HG02943 (cell line): ENCODE data around the gene GREB1.
A peak's percentile ranks its signal among the peaks of the same experiment; 100 is the strongest.

ENCODE experiments used
- ATAC-seq: cut with Tn5 transposase; IDR thresholded peaks from one replicate; pipeline ENCODE4 v1.9.1; 2021; ENCODE audit warnings: mild to moderate bottlenecking, low read depth, moderate library complexity; ENCODE audit not compliant: unreplicated experiment

The GREB1 gene

DNA sequence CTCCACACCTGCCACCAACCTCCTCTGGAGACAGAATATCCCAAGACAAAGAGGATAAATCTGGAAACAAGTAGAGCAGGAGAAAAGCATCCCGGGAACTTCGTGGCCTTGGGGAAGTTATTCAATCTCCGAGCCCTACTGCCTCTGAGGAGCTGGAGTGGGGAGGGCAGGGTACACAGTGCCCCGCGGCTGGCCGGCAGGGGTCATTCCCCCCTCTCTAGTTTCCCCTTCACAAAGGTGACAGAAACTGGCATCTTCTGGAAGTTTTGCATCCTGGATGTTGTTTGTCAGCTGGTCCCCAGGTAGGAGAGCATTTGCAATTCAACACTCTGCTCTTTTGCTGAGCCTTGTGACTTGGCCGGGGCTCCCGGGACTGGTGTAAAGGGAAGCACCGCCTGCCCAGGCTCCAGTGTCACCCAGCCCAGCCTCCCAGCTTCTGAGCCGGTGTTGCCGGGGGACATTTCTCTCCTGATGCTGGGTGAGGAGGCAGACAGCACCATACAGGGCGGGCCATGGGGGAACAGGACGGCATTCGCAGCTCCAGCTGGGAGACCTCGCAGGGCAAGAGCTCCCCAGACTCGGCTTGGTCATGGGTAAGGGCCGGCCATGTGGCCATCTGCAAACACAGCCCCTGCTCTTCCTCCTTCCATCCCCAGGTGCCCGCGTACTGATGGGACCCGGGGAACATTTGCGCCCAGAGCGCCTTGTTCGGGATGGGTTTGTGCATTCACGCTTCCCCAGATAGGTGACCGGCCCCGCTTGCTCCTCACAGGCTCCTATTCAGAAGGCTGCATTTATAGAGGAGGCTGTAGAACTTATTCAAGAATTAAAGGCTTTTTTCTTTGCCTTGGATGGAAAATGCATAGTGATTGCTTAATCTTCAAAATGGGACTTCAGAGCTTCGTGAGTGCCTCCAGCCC lies 143.6 kb downstream of the GREB1 start:
- no peak for ATAC-seq

DNA sequence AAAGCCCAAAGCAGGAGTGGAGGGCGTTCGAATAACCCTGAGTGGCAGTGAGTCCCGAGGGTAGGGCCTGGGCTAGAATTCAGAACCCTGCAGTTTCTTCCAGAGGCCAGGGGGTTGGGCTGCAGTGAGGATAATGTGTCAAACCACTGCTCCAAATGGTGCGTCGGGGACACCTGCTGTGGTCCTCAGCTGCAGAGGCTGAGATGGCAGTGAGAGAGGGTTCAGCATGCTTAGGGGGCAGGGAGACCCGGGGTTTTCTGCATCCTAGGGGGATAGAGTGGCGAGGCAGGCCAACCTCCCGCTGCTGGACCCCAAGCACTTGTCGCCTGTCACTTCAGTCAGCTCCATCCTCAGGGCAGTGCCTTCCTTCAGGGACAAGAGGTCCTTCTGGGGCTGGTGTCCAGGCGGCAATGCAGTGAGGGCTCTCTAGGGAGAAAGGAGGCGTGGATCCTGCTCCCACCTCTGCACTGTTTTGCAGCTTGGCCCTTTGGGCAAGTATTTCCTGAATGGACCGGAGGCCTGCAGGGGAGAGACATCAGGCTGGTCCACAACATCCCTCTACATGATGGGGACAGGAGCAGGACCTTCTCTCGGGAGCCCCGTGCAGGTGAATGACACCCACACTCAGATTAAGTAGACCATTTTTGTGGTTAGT lies 144.6 kb downstream of the GREB1 start:
- no peak for ATAC-seq

DNA sequence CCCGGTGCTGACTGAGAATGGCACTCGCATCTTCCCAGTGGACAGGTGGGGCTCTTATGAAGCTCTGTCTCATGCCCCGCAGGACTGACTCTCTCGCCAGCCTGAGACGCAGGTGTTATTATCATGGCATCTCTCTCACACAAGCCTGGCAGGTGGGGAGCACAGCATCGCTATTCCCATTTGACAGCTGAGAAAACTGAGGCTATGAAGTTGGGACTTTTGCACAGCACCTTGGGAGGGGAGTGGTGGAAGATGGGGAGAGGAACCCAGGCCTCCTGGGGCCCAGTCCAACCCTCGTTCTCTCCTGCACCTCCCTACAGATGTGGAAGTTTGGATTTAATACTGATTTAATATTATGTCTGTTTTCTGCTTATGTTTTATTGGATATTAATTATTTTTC lies 145.2 kb downstream of the GREB1 start:
- no peak for ATAC-seq

DNA sequence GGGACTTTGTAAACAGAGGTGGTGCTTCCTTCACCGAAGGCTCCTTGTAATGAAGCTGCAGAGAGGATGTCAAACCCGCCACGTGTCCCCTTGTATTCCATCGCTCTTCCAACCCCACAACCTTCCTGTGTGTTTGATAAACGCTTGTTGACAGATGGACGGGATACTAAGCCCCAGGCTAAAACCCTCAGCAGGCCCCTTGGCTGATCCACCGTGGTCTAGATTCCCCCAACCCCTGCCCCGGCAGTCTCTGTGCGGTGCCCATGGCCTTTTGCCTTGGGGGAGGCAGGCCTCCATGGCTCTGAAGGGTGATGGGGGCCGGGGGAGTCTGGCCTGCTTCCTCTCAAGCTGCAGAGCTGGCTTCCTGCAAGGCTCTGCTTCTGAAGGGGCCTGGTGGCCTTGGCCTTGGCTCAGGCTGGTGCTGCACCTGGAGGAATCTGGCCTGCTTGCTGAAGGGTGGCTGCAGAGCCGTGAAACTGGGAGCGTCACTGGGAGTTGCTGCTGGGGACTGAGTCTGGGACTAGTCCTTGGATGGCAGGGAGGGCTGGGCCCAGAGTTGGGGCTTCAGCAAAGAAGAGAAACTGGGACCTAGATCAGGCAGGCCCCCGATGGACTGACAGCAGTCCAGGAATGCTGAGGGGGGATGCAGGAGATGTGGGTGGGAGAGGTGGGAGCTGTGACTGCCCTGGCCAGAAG lies 145.8 kb downstream of the GREB1 start:
- ATAC-seq, result no peak

DNA sequence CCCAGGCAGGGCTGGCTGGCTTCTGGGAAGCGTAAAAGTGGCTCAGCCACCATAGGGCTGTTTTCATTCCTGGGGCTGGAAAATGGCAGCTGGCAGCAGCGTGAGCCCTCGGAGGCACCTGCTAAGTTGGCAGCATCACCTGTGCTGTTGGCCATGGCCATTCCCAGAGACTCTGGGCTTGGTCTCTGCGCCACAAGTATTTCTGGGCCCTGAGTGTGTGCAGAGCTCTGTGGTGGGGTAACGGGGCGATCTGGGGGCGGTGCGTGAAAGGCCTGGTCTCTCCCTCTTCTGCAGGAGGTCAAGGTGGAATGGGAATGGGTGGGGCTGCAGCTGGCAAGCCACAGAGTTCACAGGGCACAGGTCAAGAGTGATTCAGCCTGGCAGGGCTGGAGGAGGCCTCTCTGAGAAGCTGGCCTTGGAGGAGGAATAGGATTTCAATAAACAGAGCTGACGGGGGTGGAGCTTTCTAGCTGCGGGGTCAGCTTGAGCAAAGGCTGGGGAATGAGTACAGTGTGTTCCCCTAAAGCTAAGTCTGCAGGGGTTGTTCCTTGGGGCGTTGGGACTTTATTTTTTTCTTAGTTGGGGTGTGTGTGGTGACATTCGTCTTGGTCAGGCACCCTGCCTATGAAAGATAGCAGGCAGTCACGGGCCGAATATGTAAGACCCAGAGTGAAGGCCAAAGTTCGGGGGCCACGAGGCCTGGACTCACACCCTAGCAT lies 146.5 kb downstream of the GREB1 start:
- no peak for ATAC-seq

DNA sequence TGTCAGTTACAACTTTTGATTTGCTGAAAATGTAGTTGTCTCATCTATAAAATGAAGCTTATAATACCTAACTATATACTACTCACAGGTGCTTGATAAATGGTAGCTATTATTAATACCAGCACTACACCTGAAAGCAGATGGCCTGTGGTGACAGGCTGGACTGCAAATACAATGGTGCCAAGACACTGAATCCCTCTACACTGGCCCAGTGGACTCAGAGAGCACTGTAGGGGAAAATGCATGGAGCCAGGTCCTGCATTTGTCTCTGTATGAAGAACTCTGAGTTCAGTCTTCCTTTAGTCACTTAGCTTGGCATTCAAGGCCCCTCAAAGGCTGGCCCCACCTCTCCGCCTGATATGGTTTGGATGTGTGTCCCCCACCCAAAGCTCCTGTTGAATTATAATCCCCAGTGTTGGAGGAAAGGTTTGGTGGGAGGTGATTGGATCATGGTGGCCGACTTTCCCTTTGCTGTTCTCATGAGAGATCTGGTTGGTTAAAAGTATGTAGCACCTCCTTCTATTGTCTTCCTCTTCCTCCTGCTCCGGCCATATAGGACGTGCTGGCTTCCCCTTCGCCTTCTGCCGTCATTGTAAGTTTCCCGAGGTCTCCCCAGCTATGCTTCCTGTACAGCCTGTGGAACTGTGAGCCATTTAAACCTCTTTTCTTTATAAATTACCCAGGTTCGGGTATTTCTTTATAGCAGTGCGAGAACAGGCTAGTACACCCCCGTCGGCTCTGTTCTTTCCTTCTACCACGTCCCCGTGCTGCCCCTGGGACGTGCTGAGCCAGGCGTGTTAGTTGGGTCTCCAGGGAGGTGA lies 147.3 kb downstream of the GREB1 start:
- ATAC-seq, result no peak

DNA sequence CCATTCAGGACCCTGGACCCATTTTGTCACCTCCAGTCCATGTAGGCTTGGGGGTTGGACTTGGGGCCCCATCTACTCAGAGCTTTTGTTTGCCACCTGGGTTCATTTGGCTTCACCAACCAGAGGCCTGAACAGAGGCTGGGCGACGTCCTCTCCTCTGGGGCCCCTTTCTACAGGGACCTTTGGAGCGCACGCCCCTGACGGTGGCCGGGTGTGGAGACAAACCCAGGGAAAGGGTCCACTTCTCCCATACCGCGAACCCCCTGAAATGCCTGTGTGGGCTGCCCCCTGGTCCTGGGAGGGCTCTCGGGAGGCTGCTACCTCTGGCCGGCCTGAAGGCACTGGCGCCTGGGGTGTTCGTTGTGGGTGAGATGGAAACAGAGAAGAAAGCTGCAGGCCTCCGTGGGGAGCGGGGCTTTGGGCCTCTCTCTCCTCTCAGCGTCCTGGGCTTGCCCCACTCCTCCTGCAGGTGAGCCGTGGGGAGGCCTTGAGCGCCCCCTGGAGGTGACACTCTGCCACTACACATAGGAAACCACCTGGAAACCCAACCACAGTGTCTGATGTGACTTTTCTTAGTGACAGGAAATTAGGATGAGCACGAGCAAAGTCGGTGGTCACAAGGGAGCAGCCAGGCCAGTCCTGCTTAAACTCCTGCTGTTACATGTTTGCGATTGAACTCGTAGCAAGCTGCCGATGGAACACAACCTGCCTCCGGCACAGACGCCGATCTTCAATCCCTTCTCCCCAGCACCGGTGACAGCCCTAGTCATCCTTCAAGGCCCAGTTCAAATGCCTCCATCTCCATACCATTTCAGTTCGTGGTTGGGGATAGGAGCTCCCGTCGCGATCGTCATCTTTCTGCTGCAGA lies 148.1 kb downstream of the GREB1 start:
- ATAC-seq, result no peak

DNA sequence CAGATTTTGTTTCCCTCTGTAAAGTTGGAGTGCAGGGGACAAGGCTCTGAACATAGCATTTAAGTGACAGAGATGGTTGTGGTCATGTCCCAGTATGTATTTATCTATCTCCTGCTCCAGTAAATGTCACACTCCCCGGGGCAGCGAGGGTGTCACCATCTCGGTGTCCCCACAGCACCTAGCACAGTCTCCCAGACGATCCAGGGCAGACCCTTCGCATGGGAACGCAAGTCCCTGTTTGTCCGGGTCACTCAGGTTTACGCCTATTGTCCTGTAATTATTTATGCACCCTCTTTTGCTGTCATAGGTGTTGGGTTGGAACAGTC lies 148.7 kb downstream of the GREB1 start:
- no peak for ATAC-seq

DNA sequence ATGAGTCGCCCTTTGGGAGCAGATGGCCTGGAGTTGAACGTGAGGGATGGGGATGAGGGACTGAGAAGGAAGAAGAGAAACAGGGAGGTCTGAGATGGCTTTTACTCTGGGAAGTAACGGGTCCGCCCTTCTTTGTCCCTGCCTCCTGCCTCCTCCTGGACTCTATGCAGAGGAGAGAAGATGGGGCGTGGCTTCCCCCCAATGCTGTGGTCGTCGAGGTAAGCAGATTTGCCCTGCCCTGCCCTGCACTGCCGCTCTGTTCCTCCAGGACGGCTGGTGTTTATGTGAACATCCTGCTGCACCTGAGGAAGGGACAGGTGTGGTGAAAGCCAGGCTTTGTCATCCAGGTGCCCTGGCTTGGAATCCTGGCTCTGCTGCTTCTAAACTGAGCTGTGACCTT lies 149.6 kb downstream of the GREB1 start:
- no peak for ATAC-seq

GRCh38 chr2:11683966-11684365 lies 150.1 kb downstream of the GREB1 start:
- no peak for ATAC-seq

- ATAC-seq, result no peak
Observed at GRCh38 chr2:11684894-11685460, 151.1 kb downstream of the GREB1 start.

DNA sequence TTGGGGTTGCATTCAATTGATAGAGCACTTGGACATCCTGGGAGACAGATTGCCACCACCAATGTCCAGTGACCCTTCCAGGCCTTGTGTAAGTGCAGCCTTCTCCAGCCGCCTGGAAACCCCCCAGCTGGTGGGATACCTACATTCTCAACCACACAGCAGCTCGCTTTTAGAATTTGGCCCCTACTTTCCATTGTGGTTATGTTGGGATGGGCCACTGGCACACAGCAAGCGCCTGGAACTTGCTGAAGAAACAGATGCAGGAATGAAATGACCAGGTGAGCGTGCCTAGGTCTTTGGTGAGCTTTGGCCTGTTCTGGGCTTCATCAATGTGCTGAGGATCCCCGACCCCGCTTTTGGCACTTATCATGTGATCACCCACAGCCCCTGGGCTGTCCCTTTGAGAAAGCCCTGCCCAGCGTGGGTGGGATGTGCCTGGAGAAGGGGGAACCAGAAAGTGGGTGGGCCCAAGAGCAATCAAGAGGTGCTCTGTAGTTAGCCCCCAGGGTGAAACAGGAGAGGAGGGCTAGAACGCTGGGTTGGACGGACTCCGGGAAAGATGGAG lies 152.1 kb downstream of the GREB1 start:
- ATAC-seq, result no peak

DNA sequence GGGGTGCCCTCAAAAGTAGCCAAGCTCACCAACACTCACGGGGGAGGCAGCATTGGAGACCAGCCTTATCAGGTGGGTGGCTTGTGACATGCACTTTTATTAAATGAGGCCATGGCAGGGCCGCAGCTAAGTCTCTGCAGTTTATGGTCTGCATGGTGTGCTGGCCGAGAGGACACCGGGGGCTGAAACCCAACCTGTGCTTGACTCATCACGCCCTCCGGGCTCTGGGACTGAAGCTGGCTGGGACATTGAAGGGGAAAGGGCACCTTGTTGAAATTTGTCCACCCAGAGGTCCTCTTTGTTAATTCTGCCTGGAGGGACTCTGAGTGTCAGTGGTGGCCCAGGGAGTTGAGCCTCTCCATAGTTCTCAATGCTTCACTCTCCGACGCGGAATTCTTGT lies 153.9 kb downstream of the GREB1 start:
- no peak for ATAC-seq

DNA sequence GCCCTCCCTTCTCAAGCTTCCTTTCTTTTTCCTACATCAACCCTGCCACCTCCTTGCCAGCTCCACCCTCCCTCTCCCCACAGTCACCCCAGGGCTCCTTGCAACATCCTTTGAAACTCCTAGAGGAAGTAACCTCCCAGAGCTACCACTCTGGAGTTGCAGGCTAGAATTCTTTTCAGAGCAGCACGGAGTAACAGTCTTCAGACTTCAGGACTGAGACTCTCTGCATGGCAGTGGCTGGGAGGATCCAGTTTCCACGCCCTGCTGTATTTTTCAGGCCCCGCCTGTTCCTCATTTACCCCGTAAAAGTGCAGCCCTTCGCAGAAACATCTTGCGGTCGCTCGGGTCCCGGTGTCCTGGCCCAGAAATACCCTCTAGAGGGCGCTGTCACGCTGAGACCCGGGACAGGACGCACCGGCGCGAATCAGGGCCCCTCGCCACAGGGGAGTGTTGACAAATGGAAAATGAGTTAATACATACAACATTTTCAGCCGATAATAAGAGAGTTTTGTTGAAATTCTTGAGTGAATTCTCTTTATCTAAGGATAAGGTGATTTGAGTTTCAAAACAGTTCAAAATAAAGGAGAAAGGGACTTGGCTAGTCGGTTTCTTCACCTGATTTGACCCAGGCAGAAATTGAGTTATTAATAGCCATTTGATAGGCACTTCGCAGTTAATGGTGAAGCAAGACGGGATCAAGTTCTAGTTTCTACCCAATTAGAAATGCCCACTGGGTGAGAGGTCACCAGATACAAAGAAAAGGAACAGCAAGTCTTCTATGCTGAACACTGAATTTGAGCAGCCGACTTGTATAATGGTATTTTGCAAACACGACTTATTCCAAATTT lies 154.6 kb downstream of the GREB1 start:
- ATAC-seq, result peak; percentile 43

DNA sequence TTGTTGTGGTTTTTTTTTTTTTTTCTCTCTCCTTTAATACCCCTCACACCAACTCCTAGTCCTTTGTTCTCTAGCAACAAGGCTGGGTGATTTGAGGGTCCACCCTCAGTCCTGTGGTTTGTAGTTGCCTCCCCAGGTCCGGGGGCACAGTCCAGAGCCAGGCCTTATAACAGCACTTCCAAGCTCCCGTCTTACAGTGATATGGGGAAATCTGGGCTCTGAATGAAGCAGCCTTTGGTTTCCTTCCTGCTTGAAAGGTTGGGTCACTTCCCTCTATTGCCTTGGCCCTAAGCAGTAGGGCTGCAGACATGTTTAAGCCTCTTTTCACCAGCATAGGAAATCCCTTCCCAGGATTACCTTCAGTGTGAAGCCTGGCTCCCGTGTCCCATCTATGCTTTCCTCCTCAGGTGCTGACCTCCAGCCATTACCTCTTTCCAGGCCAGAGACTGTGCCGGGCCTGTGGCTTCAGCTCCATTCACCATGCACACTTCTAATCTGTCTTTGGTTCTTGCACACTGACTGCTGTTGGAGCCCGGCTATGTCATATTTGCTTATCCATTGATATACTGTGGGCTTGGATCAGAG lies 157.3 kb downstream of the GREB1 start:
- ATAC-seq, result no peak
